ENCODE data around the gene SLC6A6.
"Not testable (repeated sequence)": the region's sequence is repeated elsewhere in the genome, so short reads cannot be mapped to it uniquely, and the experiment has no call there.

Gene SLC6A6

GRCh38 chr3:14437705-14438104 lies 35.3 kb downstream of the SLC6A6 start:
- DNase-seq, result not testable (repeated sequence)

GRCh38 chr3:14438262-14438661 lies 35.9 kb downstream of the SLC6A6 start:
- DNase-seq, result no peak

DNA sequence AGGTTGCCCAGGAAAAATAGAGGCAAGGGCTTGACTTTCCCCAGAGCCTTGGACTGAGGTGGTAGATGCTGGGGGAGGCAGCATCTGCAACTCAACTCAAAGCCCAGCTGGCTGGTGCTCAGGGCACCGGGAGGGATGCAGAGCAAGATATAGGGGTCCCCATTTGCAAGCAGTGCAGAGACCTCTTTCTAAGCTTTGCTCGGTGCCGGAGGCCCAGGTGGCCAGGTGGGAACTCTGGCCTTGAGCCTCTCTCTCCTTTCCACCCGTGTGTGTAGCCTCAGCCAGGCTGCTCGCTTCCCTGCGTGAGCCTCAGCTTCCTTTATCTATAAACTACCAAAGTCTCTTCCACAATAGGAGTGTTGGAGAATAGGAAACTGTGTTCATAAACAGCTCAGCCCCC lies 36.5 kb downstream of the SLC6A6 start:
- no peak for DNase-seq

- DNase-seq, result no peak
Measured at GRCh38 chr3:14439501-14440167, 37.2 kb downstream of the SLC6A6 start.

- DNase-seq, result no peak
Measured at GRCh38 chr3:14440168-14440518, 37.7 kb downstream of the SLC6A6 start.

GRCh38 chr3:14440531-14441239 lies 38.3 kb downstream of the SLC6A6 start:
- DNase-seq, result peak; percentile 48

GRCh38 chr3:14441240-14441919 lies 39.0 kb downstream of the SLC6A6 start:
- no peak for DNase-seq

GRCh38 chr3:14441920-14442300 lies 39.5 kb downstream of the SLC6A6 start:
- DNase-seq, result no peak

DNA sequence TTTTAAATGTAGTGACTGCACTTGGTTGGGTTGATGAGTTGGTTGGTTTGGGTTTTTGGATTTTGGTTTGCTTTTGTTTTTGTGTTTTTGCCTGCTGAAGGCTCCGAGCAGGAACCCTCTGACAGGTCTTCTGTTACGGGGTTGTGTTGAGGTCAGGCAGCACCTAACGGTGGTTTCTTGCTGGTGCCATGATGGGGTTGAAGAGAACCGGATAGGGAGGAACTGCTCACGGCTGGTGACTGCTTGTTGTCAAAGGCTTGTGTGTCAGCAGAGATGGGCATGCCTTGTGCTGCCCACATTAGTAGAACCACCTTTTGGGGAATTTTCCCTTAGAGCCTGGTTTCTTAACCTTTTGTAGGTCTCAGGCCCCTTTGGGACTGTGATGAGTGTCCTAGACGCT lies 42.0 kb downstream of the SLC6A6 start:
- DNase-seq, result no peak

GRCh38 chr3:14445773-14446172 lies 43.4 kb downstream of the SLC6A6 start:
- DNase-seq, result no peak

- no peak for DNase-seq
Measured at GRCh38 chr3:14446988-14447570, 44.7 kb downstream of the SLC6A6 start.

DNA sequence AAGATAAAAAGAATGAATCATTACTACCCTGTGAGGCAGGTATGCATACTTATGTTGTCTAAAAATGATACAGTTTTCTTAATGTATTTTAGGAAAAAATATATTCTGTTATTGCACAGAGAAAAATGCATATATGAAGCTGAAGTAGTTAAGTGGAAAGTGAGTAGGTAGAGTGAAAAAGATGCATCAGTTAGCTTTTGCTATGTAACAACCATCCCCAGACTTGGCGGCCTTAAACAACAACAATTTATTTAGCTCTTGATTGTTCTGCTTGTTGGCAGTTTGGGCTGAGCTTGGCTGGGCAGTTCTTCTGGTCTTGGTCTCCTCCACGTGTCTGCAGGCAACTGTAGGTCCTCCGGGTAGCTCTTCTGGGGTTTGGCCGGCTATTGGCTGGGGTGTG lies 45.7 kb downstream of the SLC6A6 start:
- no peak for DNase-seq

DNA sequence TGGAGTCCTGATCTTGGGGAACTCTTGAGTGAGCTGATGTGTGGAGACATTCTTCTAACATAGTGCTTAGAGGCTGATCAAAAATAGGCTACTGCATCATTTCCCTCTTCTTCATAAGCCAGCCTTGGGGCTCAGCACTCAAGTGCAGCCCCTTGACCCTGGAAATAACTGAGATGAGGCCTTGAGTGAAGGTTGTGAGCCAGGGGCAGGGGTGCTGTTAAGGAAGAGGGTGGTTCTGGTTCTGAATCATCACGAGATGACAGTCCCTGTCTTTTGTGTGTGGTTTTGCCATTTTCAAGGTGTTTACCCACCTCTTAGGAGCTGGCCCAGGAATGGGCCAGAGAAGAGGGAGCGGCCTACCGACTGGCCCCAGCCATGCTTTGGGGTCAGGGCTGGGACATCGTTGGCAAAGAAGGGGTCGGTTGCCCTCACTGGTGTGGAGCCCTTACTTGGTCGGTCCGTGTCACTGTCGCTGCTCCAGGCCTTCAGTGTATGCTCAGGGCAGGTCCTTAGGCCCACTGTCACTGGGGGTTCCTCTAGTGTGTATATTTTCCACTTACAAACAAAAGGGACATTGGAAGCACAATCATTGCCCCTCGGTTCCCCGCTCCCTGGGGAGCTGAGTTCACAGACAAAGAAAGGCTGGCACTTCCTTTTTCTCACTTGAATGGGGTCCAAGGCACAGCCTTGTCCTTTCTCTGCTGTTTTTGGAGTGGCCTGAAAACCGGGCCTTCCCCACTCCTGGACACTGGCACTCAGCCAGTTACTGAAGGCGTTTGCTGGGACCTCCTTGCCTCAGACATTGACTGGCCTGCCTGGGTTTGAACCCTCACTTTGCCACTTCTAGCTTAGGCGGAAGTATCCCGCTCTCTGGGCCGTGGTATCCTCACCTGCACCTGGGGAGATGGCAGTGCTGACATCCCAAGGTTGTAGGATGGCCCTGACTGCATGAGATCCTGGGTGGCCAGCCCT lies 46.6 kb downstream of the SLC6A6 start:
- DNase-seq, result no peak

DNA sequence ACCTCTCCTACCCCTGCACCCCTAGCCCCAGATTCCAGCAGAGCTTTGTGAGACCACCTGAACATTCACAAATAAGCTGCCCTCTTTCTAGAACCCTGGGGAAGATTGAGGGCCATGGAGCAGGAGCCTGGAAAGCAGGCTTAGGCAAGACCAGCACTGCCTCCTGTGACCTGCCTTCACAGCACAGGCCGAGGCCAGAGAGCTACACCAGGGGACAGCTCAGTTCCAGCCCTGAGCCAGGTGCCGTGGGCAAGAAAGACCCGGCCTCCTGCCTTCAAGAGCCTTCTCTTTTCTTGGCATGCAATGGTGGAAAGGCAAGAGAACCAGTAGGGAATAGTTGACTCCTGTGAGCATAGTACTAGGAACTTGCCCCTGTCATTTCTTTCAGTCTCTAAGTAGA lies 48.1 kb downstream of the SLC6A6 start:
- no peak for DNase-seq

GRCh38 chr3:14450922-14451606 lies 48.7 kb downstream of the SLC6A6 start:
- no peak for DNase-seq

DNA sequence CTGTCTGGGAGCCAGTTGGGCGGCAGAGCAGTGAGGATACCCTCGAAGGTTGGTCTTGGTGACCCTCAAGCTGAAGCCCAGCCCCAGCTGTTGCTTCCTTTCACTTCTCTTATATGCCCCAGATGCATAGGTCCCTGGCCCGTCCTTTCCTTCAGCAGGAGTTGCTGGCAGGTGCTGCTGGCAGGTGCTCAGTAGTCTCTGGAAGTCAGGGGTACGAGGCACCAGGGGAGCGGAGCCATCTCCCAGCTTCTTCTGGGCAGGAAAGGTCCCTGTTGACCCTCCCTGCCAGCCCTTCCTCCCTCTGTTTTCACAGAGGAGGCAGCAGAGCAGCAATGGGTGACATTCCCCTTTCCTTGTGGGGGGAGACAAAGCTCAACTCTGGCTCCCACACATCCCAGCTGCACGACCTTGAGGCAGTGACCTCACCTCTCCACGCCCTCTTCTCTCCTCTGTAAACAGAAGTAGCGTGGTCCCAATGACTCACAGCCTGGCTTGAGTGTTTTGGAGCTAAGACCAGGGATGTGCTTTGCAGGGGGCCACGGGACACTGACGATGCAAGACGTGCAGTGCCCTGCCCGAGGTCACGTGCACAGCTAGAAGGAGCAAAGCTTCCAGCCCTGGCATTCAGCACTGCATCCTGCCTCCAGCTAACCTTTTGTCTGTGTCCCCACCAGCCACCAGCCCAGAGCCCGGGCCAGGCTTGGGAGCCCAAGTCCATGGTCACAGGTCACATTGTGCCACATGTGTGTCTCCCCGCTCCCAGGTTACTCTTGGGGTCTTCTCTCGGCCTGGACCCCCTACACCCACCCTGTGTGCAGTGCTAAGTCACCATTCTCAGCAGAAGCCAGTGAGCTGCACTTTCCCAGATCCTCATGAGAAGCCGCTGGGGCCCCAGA lies 49.7 kb downstream of the SLC6A6 start:
- DNase-seq, result peak; percentile 75

- peak; percentile 97 for DNase-seq
Measured at GRCh38 chr3:14452740-14453710, 50.6 kb downstream of the SLC6A6 start.

GRCh38 chr3:14453876-14454638 lies 51.7 kb downstream of the SLC6A6 start:
- DNase-seq, result no peak

All from fibroblast of skin of abdomen (primary cell).